Measurements from ENCODE around the gene C1orf21.

DNA sequence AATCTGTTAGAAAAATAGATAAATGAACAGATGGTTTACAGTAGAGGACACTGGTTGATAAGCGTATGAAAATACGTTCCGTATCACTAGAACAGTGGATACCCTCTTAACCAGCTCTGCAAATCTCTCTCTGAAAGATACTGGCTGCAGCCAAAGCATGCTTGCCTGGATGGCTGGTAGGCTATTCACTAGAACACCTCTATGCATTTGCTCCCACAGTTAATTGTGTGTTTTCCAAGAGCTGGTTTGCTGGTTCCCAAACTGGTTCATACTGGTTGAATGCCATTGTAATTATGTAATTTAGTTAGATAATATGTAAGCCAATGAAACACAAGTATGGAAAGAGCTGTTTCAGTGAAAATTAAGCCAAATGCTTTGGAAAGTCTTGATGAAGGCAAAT, 126.6 kb downstream of the C1orf21 start:
- TF ChIP-seq, protein P1, sequence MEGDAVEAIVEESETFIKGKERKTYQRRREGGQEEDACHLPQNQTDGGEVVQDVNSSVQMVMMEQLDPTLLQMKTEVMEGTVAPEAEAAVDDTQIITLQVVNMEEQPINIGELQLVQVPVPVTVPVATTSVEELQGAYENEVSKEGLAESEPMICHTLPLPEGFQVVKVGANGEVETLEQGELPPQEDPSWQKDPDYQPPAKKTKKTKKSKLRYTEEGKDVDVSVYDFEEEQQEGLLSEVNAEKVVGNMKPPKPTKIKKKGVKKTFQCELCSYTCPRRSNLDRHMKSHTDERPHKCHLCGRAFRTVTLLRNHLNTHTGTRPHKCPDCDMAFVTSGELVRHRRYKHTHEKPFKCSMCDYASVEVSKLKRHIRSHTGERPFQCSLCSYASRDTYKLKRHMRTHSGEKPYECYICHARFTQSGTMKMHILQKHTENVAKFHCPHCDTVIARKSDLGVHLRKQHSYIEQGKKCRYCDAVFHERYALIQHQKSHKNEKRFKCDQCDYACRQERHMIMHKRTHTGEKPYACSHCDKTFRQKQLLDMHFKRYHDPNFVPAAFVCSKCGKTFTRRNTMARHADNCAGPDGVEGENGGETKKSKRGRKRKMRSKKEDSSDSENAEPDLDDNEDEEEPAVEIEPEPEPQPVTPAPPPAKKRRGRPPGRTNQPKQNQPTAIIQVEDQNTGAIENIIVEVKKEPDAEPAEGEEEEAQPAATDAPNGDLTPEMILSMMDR (IDR thresholded peaks at IDR 0.05) = no peak
- TF ChIP-seq POLR2A (IDR thresholded peaks at IDR 0.05) = no peak

All from Peyer's patch (tissue), 4 donors.